SK-N-SH treated with all-trans-retinoic acid at 6 μM for 48 hours (cell line): ENCODE measurements around the gene TRIM66.

Source experiments
- ATAC-seq: fragments of 200-7000 bp; cut with Tn5 transposase; 3 replicates; pipeline ENCODE4 v1.9.1; 2020; ENCODE audit warnings: mild to moderate bottlenecking, moderate library complexity
- ARNTL ChIP-seq: fragments of 450-650 bp; formaldehyde crosslinking; IDR thresholded peaks from 2 replicates; pipeline ENCODE4 v1.5.0; 2020; ENCODE audit warnings: low read depth, mild to moderate bottlenecking, moderate library complexity, borderline replicate concordance
- BACH2 ChIP-seq: fragments of 250-450 bp; sonication (Bioruptor Pico); IDR thresholded peaks from 2 replicates; pipeline ENCODE4 v1.9.0; 2021; ENCODE audit warnings: mild to moderate bottlenecking, borderline replicate concordance
- CREB5 ChIP-seq: fragments of 250-450 bp; sonication (Bioruptor Pico); IDR thresholded peaks from 2 replicates; pipeline ENCODE4 v1.5.1; 2020; ENCODE audit warnings: low read depth, mild to moderate bottlenecking, moderate library complexity
- CSDC2 ChIP-seq: fragments of 250-450 bp; sonication (Bioruptor Pico); IDR thresholded peaks from 2 replicates; pipeline ENCODE4 v1.5.0; 2020; ENCODE audit warnings: mild to moderate bottlenecking, moderate library complexity
- ESRRG ChIP-seq: fragments of 250-450 bp; sonication (Bioruptor Pico); IDR thresholded peaks from 2 replicates; pipeline ENCODE4 v1.6.1; 2021; ENCODE audit warnings: mild to moderate bottlenecking
- GLIS3 ChIP-seq: fragments of 250-450 bp; sonication (Bioruptor Pico); IDR thresholded peaks from 2 replicates; pipeline ENCODE4 v1.5.0; 2020; ENCODE audit warnings: mild to moderate bottlenecking, moderate library complexity
- ISL1 ChIP-seq: fragments of 250-450 bp; sonication (Bioruptor Pico); IDR thresholded peaks from 2 replicates; pipeline ENCODE4 v2.1.2; 2022; ENCODE audit warnings: mild to moderate bottlenecking, moderate library complexity
- OSR1 ChIP-seq: fragments of 250-450 bp; sonication (Bioruptor Pico); IDR thresholded peaks from 2 replicates; pipeline ENCODE4 v1.8.0; 2022; ENCODE audit warnings: moderate library complexity, mild to moderate bottlenecking, inconsistent platforms
- PATZ1 ChIP-seq: fragments of 250-450 bp; sonication (Bioruptor Pico); IDR thresholded peaks from 2 replicates; pipeline ENCODE4 v1.8.0; 2020; ENCODE audit warnings: mild to moderate bottlenecking, moderate library complexity, borderline replicate concordance
- POU6F1 ChIP-seq: fragments of 250-450 bp; sonication (Bioruptor Pico); IDR thresholded peaks from 2 replicates; pipeline ENCODE4 v1.8.0; 2021; ENCODE audit warnings: low read depth, mild to moderate bottlenecking, moderate library complexity, borderline replicate concordance
- PPARA ChIP-seq: fragments of 250-450 bp; sonication (Bioruptor Pico); IDR thresholded peaks from 2 replicates; pipeline ENCODE4 v1.5.0; 2020; ENCODE audit warnings: mild to moderate bottlenecking, borderline replicate concordance
- RARB ChIP-seq: fragments of 250-450 bp; sonication (Bioruptor Pico); IDR thresholded peaks from 2 replicates; pipeline ENCODE4 v1.8.0; 2021; ENCODE audit warnings: mild to moderate bottlenecking, moderate library complexity
- SNAI2 ChIP-seq: fragments of 250-450 bp; sonication (Bioruptor Pico); IDR thresholded peaks from 2 replicates; pipeline ENCODE4 v1.5.0; 2020; ENCODE audit warnings: mild to moderate bottlenecking, moderate library complexity
- TCF4 ChIP-seq: fragments of 250-450 bp; sonication (Bioruptor Pico); IDR thresholded peaks from 2 replicates; pipeline ENCODE4 v1.8.0; 2021; ENCODE audit warnings: mild to moderate bottlenecking, moderate library complexity, borderline replicate concordance
- TOX ChIP-seq: fragments of 250-450 bp; sonication (Bioruptor Pico); IDR thresholded peaks from 2 replicates; pipeline ENCODE4 v1.8.0; 2021; ENCODE audit warnings: mild to moderate bottlenecking, moderate library complexity, borderline replicate concordance
- TSHZ2 ChIP-seq: fragments of 250-450 bp; sonication (Bioruptor Pico); IDR thresholded peaks from 2 replicates; pipeline ENCODE4 v1.5.0; 2020; ENCODE audit warnings: mild to moderate bottlenecking, moderate library complexity
- ZC3H10 ChIP-seq: fragments of 250-450 bp; sonication (Bioruptor Pico); IDR thresholded peaks from 2 replicates; pipeline ENCODE4 v1.5.1; 2021; ENCODE audit warnings: mild to moderate bottlenecking, moderate library complexity
- ZFP3 ChIP-seq: fragments of 250-450 bp; sonication (Bioruptor Pico); IDR thresholded peaks from 2 replicates; pipeline ENCODE4 v1.5.0; 2020; ENCODE audit warnings: mild to moderate bottlenecking, moderate library complexity
- ZFP30 ChIP-seq: fragments of 450-650 bp; formaldehyde crosslinking; IDR thresholded peaks from 2 replicates; pipeline ENCODE4 v1.5.0; 2022; ENCODE audit warnings: mild to moderate bottlenecking, moderate library complexity
- ZNF8 ChIP-seq: fragments of 450-650 bp; formaldehyde crosslinking; IDR thresholded peaks from 2 replicates; pipeline ENCODE4 v1.5.0; 2020; ENCODE audit warnings: mild to moderate bottlenecking, moderate library complexity
- TF ChIP-seq, protein P1 (sequence below): fragments of 250-450 bp; sonication (Bioruptor Pico); IDR thresholded peaks from 2 replicates; pipeline ENCODE4 v1.5.1; 2021; ENCODE audit warnings: mild to moderate bottlenecking, moderate library complexity

TRIM66 gene

GRCh38 chr11:8723711-8724110 lies 41.2 kb upstream of the TRIM66 start:
- no peak for TF ChIP-seq TCF4 (CRISPR knock-in tag)
- no peak for TF ChIP-seq GLIS3 (CRISPR knock-in tag)
- no peak for TF ChIP-seq ISL1 (CRISPR knock-in tag)
- TF ChIP-seq OSR1 (CRISPR knock-in tag) = no peak
- TF ChIP-seq PATZ1 (CRISPR knock-in tag) = no peak
- no peak for TF ChIP-seq ZFP3 (CRISPR knock-in tag)
- TF ChIP-seq PPARA (CRISPR knock-in tag) = no peak
- no peak for TF ChIP-seq BACH2 (CRISPR knock-in tag)
- TF ChIP-seq ESRRG (CRISPR knock-in tag) = no peak
- no peak for TF ChIP-seq TOX (CRISPR knock-in tag)
- TF ChIP-seq POU6F1 = no peak
- TF ChIP-seq, protein P1, sequence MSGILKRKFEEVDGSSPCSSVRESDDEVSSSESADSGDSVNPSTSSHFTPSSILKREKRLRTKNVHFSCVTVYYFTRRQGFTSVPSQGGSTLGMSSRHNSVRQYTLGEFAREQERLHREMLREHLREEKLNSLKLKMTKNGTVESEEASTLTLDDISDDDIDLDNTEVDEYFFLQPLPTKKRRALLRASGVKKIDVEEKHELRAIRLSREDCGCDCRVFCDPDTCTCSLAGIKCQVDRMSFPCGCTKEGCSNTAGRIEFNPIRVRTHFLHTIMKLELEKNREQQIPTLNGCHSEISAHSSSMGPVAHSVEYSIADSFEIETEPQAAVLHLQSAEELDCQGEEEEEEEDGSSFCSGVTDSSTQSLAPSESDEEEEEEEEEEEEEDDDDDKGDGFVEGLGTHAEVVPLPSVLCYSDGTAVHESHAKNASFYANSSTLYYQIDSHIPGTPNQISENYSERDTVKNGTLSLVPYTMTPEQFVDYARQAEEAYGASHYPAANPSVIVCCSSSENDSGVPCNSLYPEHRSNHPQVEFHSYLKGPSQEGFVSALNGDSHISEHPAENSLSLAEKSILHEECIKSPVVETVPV (CRISPR knock-in tag) = no peak
- no peak for TF ChIP-seq SNAI2 (CRISPR knock-in tag)
- TF ChIP-seq ZNF8 (CRISPR knock-in tag) = no peak
- no peak for TF ChIP-seq ARNTL
- no peak for TF ChIP-seq CSDC2 (CRISPR knock-in tag)
- TF ChIP-seq ZC3H10 (CRISPR knock-in tag) = no peak
- TF ChIP-seq RARB = no peak
- TF ChIP-seq ZFP30 (CRISPR knock-in tag) = no peak
- no peak for TF ChIP-seq TSHZ2 (CRISPR knock-in tag)
- ATAC-seq = no peak

- no peak for ATAC-seq
Measured at GRCh38 chr11:8722809-8723208, 40.3 kb upstream of the TRIM66 start.

More at GRCh38 chr11:8722809-8723208, 40.3 kb upstream of the TRIM66 start:
- TF ChIP-seq RARB (no peak), ZC3H10 (CRISPR knock-in tag) (no peak), CREB5 (CRISPR knock-in tag) (no peak), CSDC2 (CRISPR knock-in tag) (no peak), TCF4 (CRISPR knock-in tag) (no peak), PPARA (CRISPR knock-in tag) (no peak), TSHZ2 (CRISPR knock-in tag) (no peak), GLIS3 (CRISPR knock-in tag) (no peak), ESRRG (CRISPR knock-in tag) (no peak), ZFP3 (CRISPR knock-in tag) (no peak), BACH2 (CRISPR knock-in tag) (no peak), POU6F1 (no peak), ISL1 (CRISPR knock-in tag) (no peak)
